Prostate gland (tissue), 2 donors: ENCODE measurements around the gene PSG4.
"Not testable (repeated sequence)": the region's sequence is repeated elsewhere in the genome, so short reads cannot be mapped to it uniquely, and the experiment has no call there.

Experiments
- CTCF ChIP-seq, 4 experiments: fragments of 200-600 bp in 2 of 4; fragments of 450-650 bp in 2 of 4; sonication (generic) in 2 of 4; IDR thresholded peaks; 1 replicate in 3 of 4; 2 replicates in 1 of 4; pipeline ENCODE4 v1.5.1; 2016 to 2019; ENCODE audit warnings: antibody characterized with exemption in 4 of 4, mild to moderate bottlenecking in 2 of 4, moderate library complexity in 2 of 4
- POLR2A ChIP-seq: fragments of 450-650 bp; IDR thresholded peaks from one replicate; pipeline ENCODE4 v1.6.1; 2016; ENCODE audit warnings: antibody characterized with exemption, mild to moderate bottlenecking
- POLR2AphosphoS5 ChIP-seq: sonication (generic); formaldehyde crosslinking; IDR thresholded peaks from one replicate; pipeline ENCODE4 v1.6.1; 2017; ENCODE audit warnings: antibody characterized with exemption

GRCh38 chr19:43198686-43199419 lies 6.6 kb downstream of the PSG4 start:
- TF ChIP-seq CTCF (IDR thresholded peaks at IDR 0.05): peak in 1 of 4 experiments; percentile 6
- TF ChIP-seq POLR2A, POLR2AphosphoS5: not testable (repeated sequence)
